Measurements from ENCODE around the gene SORT1. TPM values are rescaled to one million over a fixed set of nuclear protein-coding genes. Genes with fewer than 3 reads are reported as not detected.

The SORT1 gene
- total and polyA plus RNA-seq, 2 of the 13 experiments (the other 11 are each of a cell fraction or from before 2014, with no cell fraction given) = 32.4 to 93.0 TPM

GRCh38 chr1:109426281-109427170 is 28.8 kb upstream of the SORT1 start, which contains the start of gene PSMA5 (continued):
- TF ChIP-seq ZXDC (CRISPR knock-in tag; IDR thresholded peaks at IDR 0.05) (no peak; the same call in 1 of the 2 replicates), DPF2 (CRISPR knock-in tag; IDR thresholded peaks at IDR 0.05; ENCODE audit: borderline replicate concordance, low read depth) (no peak), KDM2A (CRISPR knock-in tag; IDR thresholded peaks at IDR 0.05; ENCODE audit: borderline replicate concordance, low read depth) (peak; percentile 43; the same call in 1 of the 2 replicates), KLF12 (CRISPR knock-in tag; IDR thresholded peaks at IDR 0.05; ENCODE audit: borderline replicate concordance) (no peak), JUNB (CRISPR knock-in tag; IDR thresholded peaks at IDR 0.05; ENCODE audit: borderline replicate concordance) (no peak), ZNF275 (CRISPR knock-in tag; IDR thresholded peaks at IDR 0.05; ENCODE audit: borderline replicate concordance) (peak; percentile 94), ZNF800 (CRISPR knock-in tag; IDR thresholded peaks at IDR 0.05) (no peak), ATF2 (CRISPR knock-in tag; IDR thresholded peaks at IDR 0.05) (peak; percentile 40; the same call in 1 of the 2 replicates), ETS1 (CRISPR knock-in tag; IDR thresholded peaks at IDR 0.05) (0 out of 2 replicates have a peak, but pooled peaks have one; percentile 68), ZNF629 (CRISPR knock-in tag; conservative IDR thresholded peaks at IDR 0.05) (no peak), MYNN (CRISPR knock-in tag; IDR thresholded peaks at IDR 0.05; ENCODE audit: low read depth) (peak; percentile 82; the same call in 1 of the 2 replicates), ARID4A (CRISPR knock-in tag; IDR thresholded peaks at IDR 0.05; ENCODE audit: borderline replicate concordance) (peak; percentile 92; the same call in 1 of the 2 replicates), EED (CRISPR knock-in tag; IDR thresholded peaks at IDR 0.05) (no peak; the same call in 1 of the 2 replicates)
